Measurements from ENCODE around the gene AP2B1. TPM values are rescaled to one million over a fixed set of nuclear protein-coding genes. Genes with fewer than 3 reads are reported as not detected.
A peak's percentile ranks its signal among the peaks of the same experiment; 100 is the strongest.

Gene AP2B1
- total and polyA plus RNA-seq, 11 donors, result 25.0 to 166 (median 122) TPM

GRCh38 chr17:35708149-35708548 lies 121.0 kb downstream of the AP2B1 start:
- ATAC-seq (no peak), DNase-seq (no peak)
- Histone ChIP-seq H3K36me3 (peaks cover 0 to 44% (median 26%) of the 10 kb centered on the region in 9 donors), H3K27me3 (no peaks in the 10 kb centered on the region), H3K27ac (no peak overlapping the region), H3K4me1 (peaks cover 3 to 48% (median 23%) of the 10 kb centered on the region in 12 donors), H3K9me3 (no peaks in the 10 kb centered on the region), H3K4me3 (no peak overlapping the region)
- TF ChIP-seq CTCF (IDR thresholded peaks at IDR 0.05), result no peak
- TF ChIP-seq POLR2A (IDR thresholded peaks at IDR 0.05), result no peak
- intact Hi-C loops (cut with DNase I), result no loop called here
- 62 to 77% (median 65%) methylated on average over 3 of the region's 3 CpGs for WGBS, 4 donors

- WGBS, 4 donors, result 26 to 49% (median 27%) methylated on average over 3 of the region's 3 CpGs
- no peak for ATAC-seq
- no peaks in the 10 kb centered on the region for H3K9me3 ChIP-seq
Observed at GRCh38 chr17:35708951-35709350, 121.8 kb downstream of the AP2B1 start.

GRCh38 chr17:35709874-35710273 lies 122.8 kb downstream of the AP2B1 start:
- 61 to 73% (median 69%) methylated on average over 3 of the region's 3 CpGs for WGBS, 4 donors
- DNase-seq (peak in 2 of 5 donors; percentile 30 to 31), ATAC-seq (no peak)
- Histone ChIP-seq H3K27ac (no peak overlapping the region), H3K36me3 (peaks cover 0 to 58% (median 29%) of the 10 kb centered on the region in 9 donors), H3K4me3 (no peak overlapping the region), H3K27me3 (no peaks in the 10 kb centered on the region), H3K9me3 (no peaks in the 10 kb centered on the region), H3K4me1 (peaks cover 3 to 64% (median 33%) of the 10 kb centered on the region in 12 donors)
- TF ChIP-seq CTCF (IDR thresholded peaks at IDR 0.05), result no peak
- TF ChIP-seq POLR2A (IDR thresholded peaks at IDR 0.05), result no peak
- intact Hi-C loops (cut with DNase I), result no loop called here

More at GRCh38 chr17:35708951-35709350, 121.8 kb downstream of the AP2B1 start:
- H3K27ac ChIP-seq, result peak overlapping the region in 3 of 12 donors; percentile 8 to 21 (median 11)
- H3K4me3 ChIP-seq, result no peak overlapping the region
- H3K4me1 ChIP-seq, result peaks cover 3 to 56% (median 28%) of the 10 kb centered on the region in 12 donors
- TF ChIP-seq POLR2A (IDR thresholded peaks at IDR 0.05) (no peak), CTCF (IDR thresholded peaks at IDR 0.05) (no peak)
- peaks cover 0 to 52% (median 26%) of the 10 kb centered on the region in 9 donors for H3K36me3 ChIP-seq
- no peaks in the 10 kb centered on the region for H3K27me3 ChIP-seq
- no peak for DNase-seq
- intact Hi-C loops (cut with DNase I), result no loop called here

GRCh38 chr17:35710950-35711349 lies 123.8 kb downstream of the AP2B1 start:
- peaks cover 0 to 69% (median 37%) of the 10 kb centered on the region in 9 donors for H3K36me3 ChIP-seq
- WGBS, 4 donors, result 94 to 98% (median 96%) methylated on average over 2 of the region's 2 CpGs
- peaks cover 3 to 72% (median 39%) of the 10 kb centered on the region in 12 donors for H3K4me1 ChIP-seq
- DNase-seq (no peak), ATAC-seq (no peak)
- no peaks in the 10 kb centered on the region for H3K27me3 ChIP-seq
- TF ChIP-seq CTCF (IDR thresholded peaks at IDR 0.05) (no peak), POLR2A (IDR thresholded peaks at IDR 0.05) (no peak)
- no peak overlapping the region for H3K4me3 ChIP-seq
- H3K9me3 ChIP-seq, result no peaks in the 10 kb centered on the region
- intact Hi-C loops (cut with DNase I), result no loop called here
- no peak overlapping the region for H3K27ac ChIP-seq

Measured in heart left ventricle (tissue), 16 donors.